GM12878 (cell line): ENCODE measurements around the gene COG4. TPM values are rescaled to one million over a fixed set of nuclear protein-coding genes. Genes with fewer than 3 reads are reported as not detected.
A peak's percentile ranks its signal among the peaks of the same experiment; 100 is the strongest.

Source experiments
- JUND ChIP-seq: IDR thresholded peaks from 2 replicates; pipeline ENCODE4 v1.6.1; 2012; ENCODE audit warnings: low read depth, mild to moderate bottlenecking, low read length, improper control_type of control experiment, moderate library complexity
- PML ChIP-seq: IDR thresholded peaks from 2 replicates; pipeline ENCODE4 v1.6.1; 2012; ENCODE audit warnings: low read length, inconsistent platforms
- SIX5 ChIP-seq: IDR thresholded peaks from 2 replicates; pipeline ENCODE4 v1.6.1; 2011; ENCODE audit warnings: mild to moderate bottlenecking, low read depth, low read length, moderate library complexity; ENCODE audit not compliant: severe bottlenecking
- polyA plus RNA-seq, 11 experiments: library from polyadenylated mRNA; depleted of rRNA in 4 of 11; unstranded in 6 of 11; stranded (reverse) in 5 of 11; fragments of >200 nt; fragmentation: Nextera tagmentation in 4 of 11; fragmentation: Illumina TruSeq in 1 of 11; extraction: Ambion mirVana in 4 of 11; extraction: Trizol in 1 of 11; gene quantifications; 1 replicate in 1 of 11; 2 replicates in 10 of 11; pipeline versions ENCODE4 v1.2.1 to v1.2.3, GENCODE V29; 2011 to 2016; ENCODE audit warnings: inconsistent platforms in 2 of 11, missing spikeins in 2 of 11, low read depth in 1 of 11
- total RNA-seq, 4 experiments: library from RNA; depleted of rRNA in 3 of 4; stranded (reverse); fragments of >200 nt in 3 of 4; fragmentation: Illumina TruSeq in 1 of 4; extraction: Trizol in 1 of 4; gene quantifications; 2 replicates each; pipeline versions ENCODE4 v1.2.1 to v1.2.3, GENCODE V29; 2013 to 2021
- TF ChIP-seq, protein P1 (sequence below): fragments of 450-650 bp; IDR thresholded peaks from 2 replicates; pipeline ENCODE4 v1.6.1; 2014; ENCODE audit warnings: mild to moderate bottlenecking
- TF ChIP-seq, protein P2 (sequence below): IDR thresholded peaks from 2 replicates; pipeline ENCODE4 v1.6.1; 2011; ENCODE audit warnings: borderline replicate concordance, low read depth, mild to moderate bottlenecking, moderate library complexity, mixed read lengths, low read length; ENCODE audit not compliant: insufficient read depth; ENCODE audit errors: extremely low read length
- TF ChIP-seq, protein P3 (sequence below): IDR thresholded peaks from 2 replicates; pipeline ENCODE4 v1.6.1; 2012; ENCODE audit warnings: mild to moderate bottlenecking, low read depth, low read length

Gene COG4
- total and polyA plus RNA-seq, 10 of the 15 experiments (the other 5 are each of a cell fraction or from before 2014, with no cell fraction given) = 7.0 to 57.7 (median 33.0) TPM

DNA sequence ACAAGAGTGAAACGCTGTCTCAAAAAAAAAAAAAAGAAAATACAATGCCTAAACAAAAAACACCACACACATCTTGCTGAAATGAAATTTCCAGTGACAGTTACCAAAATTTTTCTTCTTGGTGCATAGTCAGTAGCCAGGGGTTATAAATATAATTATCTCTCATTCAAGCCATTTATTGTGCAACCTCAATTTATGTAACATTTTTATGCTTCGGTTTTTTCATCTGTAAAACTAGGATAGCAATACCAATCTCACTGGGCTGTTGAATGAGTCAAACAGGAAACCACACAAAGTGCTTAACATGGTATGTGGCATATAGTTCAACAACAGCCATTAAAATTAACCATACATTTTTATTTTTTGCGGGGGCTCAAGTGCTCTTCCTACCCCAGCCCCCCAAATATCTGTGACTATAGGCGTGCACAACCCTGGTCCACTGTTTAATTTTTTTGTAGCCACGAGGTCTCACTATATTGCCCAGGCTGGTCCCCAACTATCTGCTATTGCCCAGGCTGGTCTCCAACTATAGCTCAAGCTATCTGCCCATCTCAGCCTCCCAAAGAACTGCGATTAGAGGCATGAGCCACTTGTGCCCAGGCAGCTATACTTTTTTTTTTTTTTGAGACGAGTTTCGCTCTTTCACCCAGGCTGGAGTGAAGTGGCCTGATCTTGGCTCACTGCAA is 2.6 kb downstream of the COG4 start (continued):
- TF ChIP-seq, protein P1, sequence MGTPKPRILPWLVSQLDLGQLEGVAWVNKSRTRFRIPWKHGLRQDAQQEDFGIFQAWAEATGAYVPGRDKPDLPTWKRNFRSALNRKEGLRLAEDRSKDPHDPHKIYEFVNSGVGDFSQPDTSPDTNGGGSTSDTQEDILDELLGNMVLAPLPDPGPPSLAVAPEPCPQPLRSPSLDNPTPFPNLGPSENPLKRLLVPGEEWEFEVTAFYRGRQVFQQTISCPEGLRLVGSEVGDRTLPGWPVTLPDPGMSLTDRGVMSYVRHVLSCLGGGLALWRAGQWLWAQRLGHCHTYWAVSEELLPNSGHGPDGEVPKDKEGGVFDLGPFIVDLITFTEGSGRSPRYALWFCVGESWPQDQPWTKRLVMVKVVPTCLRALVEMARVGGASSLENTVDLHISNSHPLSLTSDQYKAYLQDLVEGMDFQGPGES = no peak
- TF ChIP-seq PML = 0 out of 2 replicates have a peak, but pooled peaks have one; percentile 17
- TF ChIP-seq JUND = 0 out of 2 replicates have a peak, but pooled peaks have one; percentile 31
- TF ChIP-seq, protein P2, sequence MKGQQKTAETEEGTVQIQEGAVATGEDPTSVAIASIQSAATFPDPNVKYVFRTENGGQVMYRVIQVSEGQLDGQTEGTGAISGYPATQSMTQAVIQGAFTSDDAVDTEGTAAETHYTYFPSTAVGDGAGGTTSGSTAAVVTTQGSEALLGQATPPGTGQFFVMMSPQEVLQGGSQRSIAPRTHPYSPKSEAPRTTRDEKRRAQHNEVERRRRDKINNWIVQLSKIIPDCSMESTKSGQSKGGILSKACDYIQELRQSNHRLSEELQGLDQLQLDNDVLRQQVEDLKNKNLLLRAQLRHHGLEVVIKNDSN = no peak
- TF ChIP-seq, protein P3, sequence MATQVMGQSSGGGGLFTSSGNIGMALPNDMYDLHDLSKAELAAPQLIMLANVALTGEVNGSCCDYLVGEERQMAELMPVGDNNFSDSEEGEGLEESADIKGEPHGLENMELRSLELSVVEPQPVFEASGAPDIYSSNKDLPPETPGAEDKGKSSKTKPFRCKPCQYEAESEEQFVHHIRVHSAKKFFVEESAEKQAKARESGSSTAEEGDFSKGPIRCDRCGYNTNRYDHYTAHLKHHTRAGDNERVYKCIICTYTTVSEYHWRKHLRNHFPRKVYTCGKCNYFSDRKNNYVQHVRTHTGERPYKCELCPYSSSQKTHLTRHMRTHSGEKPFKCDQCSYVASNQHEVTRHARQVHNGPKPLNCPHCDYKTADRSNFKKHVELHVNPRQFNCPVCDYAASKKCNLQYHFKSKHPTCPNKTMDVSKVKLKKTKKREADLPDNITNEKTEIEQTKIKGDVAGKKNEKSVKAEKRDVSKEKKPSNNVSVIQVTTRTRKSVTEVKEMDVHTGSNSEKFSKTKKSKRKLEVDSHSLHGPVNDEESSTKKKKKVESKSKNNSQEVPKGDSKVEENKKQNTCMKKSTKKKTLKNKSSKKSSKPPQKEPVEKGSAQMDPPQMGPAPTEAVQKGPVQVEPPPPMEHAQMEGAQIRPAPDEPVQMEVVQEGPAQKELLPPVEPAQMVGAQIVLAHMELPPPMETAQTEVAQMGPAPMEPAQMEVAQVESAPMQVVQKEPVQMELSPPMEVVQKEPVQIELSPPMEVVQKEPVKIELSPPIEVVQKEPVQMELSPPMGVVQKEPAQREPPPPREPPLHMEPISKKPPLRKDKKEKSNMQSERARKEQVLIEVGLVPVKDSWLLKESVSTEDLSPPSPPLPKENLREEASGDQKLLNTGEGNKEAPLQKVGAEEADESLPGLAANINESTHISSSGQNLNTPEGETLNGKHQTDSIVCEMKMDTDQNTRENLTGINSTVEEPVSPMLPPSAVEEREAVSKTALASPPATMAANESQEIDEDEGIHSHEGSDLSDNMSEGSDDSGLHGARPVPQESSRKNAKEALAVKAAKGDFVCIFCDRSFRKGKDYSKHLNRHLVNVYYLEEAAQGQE = no peak
- TF ChIP-seq SIX5 = no peak
